ENCODE measurements around the gene SLC22A2.
"Not testable (repeated sequence)": the region's sequence is repeated elsewhere in the genome, so short reads cannot be mapped to it uniquely, and the experiment has no call there.

The SLC22A2 gene

GRCh38 chr6:160252073-160252813 is 6.4 kb downstream of the SLC22A2 start:
- DNase-seq (ENCODE audit: low read depth in 3 of 3, low spot score in 1 of 3) = no peak

GRCh38 chr6:160249671-160250070 is 8.9 kb downstream of the SLC22A2 start:
- no peak for DNase-seq (ENCODE audit: low read depth in 3 of 3, low spot score in 1 of 3)

GRCh38 chr6:160248538-160248937 is 10.1 kb downstream of the SLC22A2 start:
- DNase-seq (ENCODE audit: low read depth in 3 of 3, low spot score in 1 of 3) = no peak

- DNase-seq (ENCODE audit: low read depth in 3 of 3, low spot score in 1 of 3) = no peak
Observed at GRCh38 chr6:160247457-160247883, 11.2 kb downstream of the SLC22A2 start.

GRCh38 chr6:160240691-160241084 is 17.9 kb downstream of the SLC22A2 start:
- no peak for DNase-seq (ENCODE audit: low read depth in 3 of 3, low spot score in 1 of 3)

- DNase-seq (ENCODE audit: low read depth in 3 of 3, low spot score in 1 of 3) = no peak
Observed at GRCh38 chr6:160239929-160240690, 18.5 kb downstream of the SLC22A2 start.

GRCh38 chr6:160238761-160239751 is 19.6 kb downstream of the SLC22A2 start:
- no peak for DNase-seq (ENCODE audit: low read depth in 3 of 3, low spot score in 1 of 3)

GRCh38 chr6:160238278-160238711 is 20.3 kb downstream of the SLC22A2 start:
- DNase-seq (ENCODE audit: low read depth in 3 of 3, low spot score in 1 of 3) = no peak

- DNase-seq (ENCODE audit: low read depth in 3 of 3, low spot score in 1 of 3) = not testable (repeated sequence)
Observed at GRCh38 chr6:160237597-160238275, 20.9 kb downstream of the SLC22A2 start.

GRCh38 chr6:160236235-160236872 is 22.3 kb downstream of the SLC22A2 start:
- DNase-seq (ENCODE audit: low read depth in 3 of 3, low spot score in 1 of 3) = not testable (repeated sequence)

- DNase-seq (ENCODE audit: low read depth in 3 of 3, low spot score in 1 of 3) = not testable (repeated sequence)
Observed at GRCh38 chr6:160233950-160234640, 24.5 kb downstream of the SLC22A2 start.

GRCh38 chr6:160227769-160228161 is 30.9 kb downstream of the SLC22A2 start:
- DNase-seq (ENCODE audit: low read depth in 3 of 3, low spot score in 1 of 3) = no peak

- DNase-seq (ENCODE audit: low read depth in 3 of 3, low spot score in 1 of 3) = no peak
Observed at GRCh38 chr6:160227038-160227768, 31.4 kb downstream of the SLC22A2 start.

- no peak for DNase-seq (ENCODE audit: low read depth in 3 of 3, low spot score in 1 of 3)
Observed at GRCh38 chr6:160226118-160226591, 32.5 kb downstream of the SLC22A2 start.

GRCh38 chr6:160224639-160225237 is 33.9 kb downstream of the SLC22A2 start:
- DNase-seq (ENCODE audit: low read depth in 3 of 3, low spot score in 1 of 3) = no peak

- DNase-seq (ENCODE audit: low read depth in 3 of 3, low spot score in 1 of 3) = no peak
Observed at GRCh38 chr6:160222491-160222890, 36.1 kb downstream of the SLC22A2 start.

- DNase-seq (ENCODE audit: low read depth in 3 of 3, low spot score in 1 of 3) = no peak
Observed at GRCh38 chr6:160221918-160222317, 36.7 kb downstream of the SLC22A2 start.

- DNase-seq (ENCODE audit: low read depth in 3 of 3, low spot score in 1 of 3) = no peak
Observed at GRCh38 chr6:160221423-160221822, 37.2 kb downstream of the SLC22A2 start.

All from stimulated activated CD4-positive, alpha-beta T cell treated with anti-CD3 and anti-CD28 coated beads, TNF-alpha, amount 100 ng/mL, for 1 hour (primary cell).